NCI-H2107 (cell line): ENCODE measurements around the gene DOCK11.
"Not testable (repeated sequence)": the region's sequence is repeated elsewhere in the genome, so short reads cannot be mapped to it uniquely, and the experiment has no call there.

Experiments used
- DNase-seq: peaks from one replicate; lab custom pipeline; 2025; lab: John Stamatoyannopoulos, UW

DOCK11 gene

DNA sequence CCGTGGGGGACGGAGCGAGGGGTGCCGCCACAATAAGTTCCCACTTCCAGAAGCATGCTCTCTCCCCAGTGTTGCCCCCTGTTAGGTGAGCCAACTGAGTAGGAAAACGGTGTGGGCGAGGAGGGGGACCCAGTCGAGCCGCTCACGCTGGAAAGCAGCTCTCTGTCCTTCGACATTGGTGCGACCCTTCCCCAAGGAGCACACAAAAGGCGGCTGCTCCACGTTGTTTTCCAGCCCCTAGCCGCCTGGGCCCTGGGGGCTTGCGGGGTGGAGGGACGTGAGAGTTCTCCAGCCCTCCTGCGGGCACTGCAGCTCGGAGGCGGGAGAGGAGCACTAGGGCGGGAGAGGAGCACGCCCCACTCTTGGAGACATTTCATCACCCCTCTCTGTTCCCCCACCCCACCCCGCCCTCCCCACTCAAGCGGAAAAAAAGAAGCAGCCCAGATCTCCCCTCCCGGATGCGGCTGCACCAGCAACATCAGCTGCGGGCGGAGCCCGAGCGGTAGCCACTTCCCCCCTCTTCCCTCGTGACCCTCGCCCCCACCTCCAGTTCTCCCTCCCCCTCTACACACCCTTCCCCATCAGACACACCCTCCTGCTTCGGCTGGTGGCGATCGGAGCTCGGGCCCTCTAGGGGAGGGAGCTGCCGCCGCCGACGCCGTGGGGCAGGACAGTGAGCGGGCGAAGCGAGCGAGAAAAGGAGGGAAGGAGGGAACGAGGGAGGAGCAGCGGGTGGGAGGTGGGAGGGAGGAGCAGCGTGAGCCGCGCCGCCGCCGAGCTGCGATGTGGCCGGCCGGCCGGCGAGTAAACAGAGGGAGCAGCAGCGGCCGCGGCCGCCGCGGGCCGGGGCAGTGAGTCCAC, at the start of gene DOCK11:
Gene DOCK11 (plus strand): TSS at position 755 of the 861 bp plus-strand sequence. CDS start 157 bp downstream, outside the sequence.
- DNase-seq = peak; percentile 12

DNA sequence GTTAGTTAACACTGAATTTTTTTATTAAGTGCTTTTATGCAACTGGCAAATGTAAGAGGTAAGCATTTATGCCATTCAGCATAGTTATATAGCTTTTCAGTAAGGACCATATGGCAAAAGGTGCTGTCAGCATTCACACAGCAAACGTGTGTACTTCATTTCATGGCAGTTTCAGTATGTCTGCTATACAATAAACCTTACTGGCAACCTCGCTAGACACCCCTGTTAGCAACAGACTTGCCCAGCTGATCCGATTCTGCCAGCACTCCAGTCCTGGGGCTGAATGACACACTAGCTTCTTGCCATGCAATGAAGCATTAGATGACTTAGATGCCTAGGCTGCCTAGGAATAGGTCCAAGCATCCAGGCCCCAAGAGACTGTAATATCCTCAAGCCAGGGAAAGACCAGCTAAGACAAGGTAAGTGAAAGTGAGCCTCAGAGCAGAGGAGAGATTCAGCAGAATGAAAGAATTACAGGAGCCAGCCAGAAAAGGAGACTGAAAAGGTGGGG, 47.3 kb upstream of the DOCK11 start:
- no peak for DNase-seq

DNA sequence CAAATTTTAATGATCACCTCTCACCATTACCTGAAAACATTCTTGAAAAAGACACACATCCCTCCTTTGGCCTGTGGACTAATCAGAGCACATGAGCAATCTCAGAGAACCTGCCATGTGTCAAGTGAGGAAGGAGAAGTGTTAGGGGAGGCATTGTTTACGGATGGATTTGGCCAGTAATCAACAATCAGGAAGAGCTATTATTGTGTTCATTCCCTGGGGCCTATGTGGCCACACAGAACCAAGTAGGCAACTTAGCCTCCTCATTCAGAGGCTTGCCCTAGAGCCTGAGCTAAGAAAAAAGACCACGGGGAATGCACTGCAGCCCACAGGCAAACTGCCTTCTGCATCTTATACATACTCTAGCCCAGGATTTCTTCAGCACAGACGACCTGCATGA, 40.6 kb upstream of the DOCK11 start:
- DNase-seq = no peak

DNA sequence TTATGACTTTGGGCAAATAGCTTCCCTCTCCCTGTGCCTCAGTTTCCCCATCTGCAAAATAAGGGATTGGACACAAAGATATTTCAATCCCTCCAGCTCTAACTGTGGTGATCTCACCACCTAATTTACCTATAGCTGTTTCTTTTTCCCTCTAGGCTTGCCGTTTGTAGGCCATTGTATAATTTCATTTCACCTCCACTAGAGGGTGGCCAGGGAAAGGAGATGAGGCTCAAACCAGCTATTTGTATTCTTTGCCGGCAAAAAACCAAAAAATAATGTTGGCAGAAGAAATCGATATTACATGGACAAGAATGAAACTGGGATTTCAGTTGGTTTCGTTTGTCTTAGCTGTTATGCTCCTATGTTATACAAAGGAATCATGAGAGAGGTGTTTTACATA, 36.1 kb upstream of the DOCK11 start:
- DNase-seq = peak; percentile 9

DNA sequence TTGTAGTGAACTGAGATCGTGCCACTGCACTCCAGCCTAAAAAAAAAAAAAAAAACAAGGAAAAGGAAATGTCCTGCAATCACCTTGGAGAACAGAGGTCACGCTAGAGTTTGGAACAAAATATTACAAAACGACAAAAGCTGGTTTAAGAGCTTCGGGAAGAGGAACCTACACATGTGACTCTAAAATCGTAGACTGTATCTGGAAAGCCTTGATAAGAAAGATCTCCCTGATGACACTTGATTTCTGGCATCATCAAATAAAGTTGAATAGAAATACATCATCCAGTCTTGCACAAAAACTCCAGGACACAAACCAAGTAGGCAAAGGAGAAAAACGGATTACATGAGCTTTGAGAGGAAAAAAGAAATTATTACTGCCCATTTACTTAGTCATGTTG, 31.1 kb upstream of the DOCK11 start:
- DNase-seq = no peak

DNA sequence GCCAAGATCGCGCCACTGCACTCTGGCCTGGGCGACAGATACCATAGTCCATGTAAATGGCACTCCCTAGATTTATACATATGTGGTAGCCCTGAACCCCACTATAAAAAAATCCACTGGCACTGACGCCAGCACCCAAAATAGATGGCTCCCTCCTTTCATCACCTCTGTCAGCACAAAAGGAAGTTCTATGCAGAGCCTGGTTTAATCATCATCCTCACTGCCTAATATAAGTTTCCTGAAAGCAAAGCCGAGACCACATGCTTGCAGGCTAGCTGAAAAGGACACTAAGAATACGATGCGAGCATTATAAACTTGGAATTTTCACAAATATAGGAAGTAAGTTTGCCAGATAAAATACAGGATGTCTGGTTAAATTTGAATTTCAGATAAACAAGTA, 27.5 kb upstream of the DOCK11 start:
- DNase-seq = no peak

DNA sequence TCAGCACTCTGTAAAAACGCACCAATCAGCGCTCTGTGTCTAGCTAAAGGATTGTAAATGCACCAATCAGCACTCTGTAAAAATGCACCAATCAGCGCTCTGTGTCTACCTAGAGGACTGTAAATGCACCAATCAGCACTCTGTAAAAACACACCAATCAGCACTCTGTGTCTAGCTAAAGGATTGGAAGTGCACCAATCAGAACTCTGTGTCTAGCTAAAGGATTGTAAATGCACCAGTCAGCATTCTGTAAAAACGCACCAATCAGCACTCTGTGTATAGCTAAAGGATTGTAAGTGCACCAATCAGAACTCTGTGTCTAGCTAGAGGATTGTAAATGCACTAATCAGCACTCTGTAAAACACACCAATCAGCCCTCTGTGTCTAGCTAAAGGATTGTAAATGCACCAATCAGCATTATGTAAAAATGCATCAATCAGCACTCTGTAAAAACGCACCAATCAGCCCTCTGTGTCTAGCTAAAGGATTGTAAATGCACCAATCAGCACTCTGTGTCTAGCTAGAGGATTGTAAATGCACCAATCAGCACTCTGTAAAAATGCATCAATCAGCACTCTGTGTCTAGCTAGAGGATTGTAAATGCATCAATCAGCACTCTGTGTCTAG, 24.8 kb upstream of the DOCK11 start:
- not testable (repeated sequence) for DNase-seq

DNA sequence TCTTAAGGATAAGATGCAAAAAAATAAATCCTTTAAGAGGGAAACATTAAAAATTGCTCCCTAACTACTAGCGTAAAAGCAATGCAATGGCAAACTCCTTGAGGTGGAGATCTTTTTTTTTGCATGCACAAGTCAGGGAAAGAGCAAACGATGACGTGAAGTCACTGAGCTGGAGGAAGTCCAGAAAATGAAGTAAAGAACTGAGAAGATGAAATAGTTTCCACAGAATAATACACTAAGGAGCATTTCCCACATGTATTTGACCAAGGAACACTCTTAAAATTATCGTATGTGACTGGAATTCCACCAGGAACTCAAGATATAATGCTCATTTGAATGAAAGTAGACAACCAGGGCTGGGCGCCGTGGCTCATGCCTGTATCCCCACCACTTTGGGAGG, 21.0 kb upstream of the DOCK11 start:
- no peak for DNase-seq

DNA sequence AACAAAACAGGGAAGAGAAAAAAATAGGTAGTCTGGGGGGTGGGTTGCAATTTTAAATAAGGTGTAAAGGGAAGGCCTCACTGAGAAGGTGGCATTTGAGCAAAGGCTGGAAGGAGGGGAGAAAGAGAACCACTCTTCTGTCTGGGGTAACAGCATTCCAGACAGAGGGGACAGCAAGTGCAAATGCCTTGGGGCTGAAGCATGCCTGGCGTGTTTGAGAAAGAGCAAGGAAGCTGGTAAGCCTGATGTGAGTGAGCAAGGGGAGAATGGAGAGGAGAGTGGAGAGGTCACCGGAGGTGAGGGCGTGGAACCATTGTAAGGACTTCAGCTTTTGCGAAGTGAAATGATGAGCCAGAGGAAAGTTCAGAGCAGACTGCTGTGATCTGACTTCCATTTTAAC, 19.7 kb upstream of the DOCK11 start:
- no peak for DNase-seq

DNA sequence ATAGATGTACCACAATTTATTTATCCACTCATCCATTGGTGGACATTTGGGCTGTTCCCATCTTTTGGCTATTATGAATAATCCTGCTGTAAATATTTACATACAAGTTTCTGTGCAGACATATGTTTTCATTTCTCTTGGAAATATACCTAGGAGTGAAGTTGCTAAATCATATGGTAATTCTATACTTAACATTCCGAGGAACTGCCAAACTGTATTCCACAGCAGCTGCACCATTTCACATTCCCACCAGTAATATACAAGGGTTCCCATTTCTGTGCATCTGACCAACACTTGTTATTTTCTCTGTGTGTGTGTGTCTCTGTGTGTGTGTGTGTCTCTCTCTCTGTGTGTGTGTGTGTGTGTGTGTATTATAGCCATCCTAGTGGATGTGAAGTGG, 15.4 kb upstream of the DOCK11 start:
- no peak for DNase-seq

DNA sequence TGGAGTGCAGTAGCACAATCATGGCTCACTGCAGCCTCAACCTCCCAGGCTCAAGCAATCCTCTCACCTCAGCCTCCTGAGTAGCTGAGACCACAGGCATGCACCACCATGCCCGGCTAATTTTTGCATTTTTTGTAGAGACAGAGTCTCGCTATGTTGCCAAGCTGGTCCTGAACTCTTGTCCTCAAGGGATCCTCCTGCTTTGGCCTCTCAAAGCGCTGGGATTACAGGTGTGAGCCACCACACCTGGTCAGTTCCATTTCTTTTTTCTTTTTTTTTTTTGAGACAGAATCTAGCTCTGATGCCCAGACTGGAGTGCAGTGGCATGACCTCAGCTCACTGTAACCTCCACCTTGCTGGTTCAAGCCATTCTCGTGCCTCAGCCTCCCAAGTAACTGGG, 13.2 kb upstream of the DOCK11 start:
- not testable (repeated sequence) for DNase-seq

DNA sequence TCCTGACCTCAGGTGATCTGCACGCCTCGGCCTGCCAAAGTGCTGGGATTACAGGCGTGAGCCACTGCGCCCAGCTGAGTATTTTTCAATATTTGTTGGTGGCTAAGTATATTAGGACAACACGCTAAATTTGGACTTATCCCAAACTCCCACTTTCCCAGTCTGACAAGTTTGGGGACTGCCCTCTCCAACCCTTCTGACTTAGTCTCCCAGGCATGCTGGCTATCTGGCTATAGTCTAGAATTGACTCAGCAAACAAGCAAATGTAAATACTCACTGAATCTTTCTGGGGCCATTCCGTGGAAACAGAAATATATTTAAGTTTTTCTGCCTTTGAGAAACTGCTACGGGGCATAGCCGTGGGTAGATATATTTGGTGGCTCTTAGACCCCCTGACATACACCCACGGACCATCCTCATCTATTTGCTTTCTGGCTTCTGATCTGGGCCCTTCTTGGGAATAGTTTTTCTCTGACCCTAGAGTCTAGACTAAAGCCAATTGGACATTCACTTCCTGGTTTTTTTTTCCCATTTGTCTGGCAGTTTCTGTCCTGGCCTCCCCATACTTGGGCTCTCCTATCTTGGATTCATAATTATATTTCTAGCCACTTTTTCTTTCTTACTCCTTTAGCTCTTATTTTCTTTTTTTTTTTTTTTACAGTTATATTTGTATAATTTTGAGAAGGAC, 11.3 kb upstream of the DOCK11 start:
- DNase-seq = no peak

DNA sequence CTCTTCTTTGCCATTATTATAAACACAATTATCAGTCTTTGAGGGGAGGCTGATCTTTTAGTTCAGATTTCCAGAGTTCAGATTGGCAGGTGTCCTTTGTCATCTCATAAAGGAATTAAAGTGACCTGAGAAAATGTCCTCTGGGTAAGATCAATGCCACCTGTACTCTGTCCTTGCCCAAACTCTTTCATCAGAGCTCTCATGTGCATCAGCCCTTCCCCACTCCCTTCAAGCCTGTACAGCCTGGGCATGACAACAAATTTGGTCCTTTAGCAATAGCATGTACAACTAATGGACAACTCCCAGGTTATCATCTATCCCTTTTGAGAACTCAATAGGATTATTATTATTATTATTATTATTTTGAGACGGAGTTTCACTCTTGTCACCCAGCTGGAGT, 8.9 kb upstream of the DOCK11 start:
- not testable (repeated sequence) for DNase-seq

DNA sequence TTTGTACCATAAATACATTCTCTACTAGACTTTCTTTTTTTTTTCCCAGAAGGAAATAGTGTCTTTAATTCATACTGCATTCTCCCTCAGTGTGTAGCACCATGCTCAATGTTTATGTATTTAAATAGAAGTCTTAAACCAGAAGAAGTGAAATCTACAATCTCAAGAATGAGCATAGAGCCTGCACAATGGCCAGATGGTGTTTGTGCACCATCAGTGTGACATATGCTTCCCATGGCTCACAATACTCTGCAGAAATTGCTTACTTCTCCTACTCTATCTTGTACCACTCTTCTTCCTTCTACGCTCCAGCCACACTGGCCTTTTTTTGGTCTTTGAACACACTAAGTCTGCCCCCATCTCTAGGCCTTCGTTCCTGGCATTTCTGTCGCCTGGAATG, 2.6 kb upstream of the DOCK11 start:
- no peak for DNase-seq

DNA sequence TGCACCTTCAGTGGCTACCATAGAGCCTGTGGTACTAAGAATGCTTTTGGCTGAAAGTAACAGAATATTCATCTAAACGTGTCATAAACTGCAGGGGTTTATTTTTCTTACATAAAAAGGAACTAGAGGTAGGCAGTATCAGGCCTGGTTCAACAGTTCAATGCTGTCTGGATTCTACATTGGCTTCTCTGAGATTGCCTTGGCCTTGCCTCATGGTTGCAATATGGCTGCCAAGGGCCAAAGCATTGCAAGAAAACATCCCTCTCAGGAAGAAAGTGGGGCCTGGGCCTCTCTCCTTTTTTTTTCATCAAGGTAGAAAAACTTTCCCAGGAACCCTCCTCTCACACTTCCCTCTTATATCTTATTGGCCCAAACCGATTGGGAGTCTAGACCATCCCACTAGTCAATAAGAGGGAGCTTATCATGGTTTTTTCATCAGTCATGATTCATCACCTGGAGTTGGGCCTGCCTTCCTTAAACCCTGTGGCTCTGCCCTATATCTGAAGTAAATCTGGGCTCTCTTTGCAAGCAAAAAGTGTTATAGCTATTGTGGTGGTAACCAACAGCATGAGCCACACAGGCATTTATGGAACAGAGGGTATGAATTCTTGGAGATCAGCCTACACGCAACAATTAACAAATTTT, 1.8 kb upstream of the DOCK11 start:
- no peak for DNase-seq

DNA sequence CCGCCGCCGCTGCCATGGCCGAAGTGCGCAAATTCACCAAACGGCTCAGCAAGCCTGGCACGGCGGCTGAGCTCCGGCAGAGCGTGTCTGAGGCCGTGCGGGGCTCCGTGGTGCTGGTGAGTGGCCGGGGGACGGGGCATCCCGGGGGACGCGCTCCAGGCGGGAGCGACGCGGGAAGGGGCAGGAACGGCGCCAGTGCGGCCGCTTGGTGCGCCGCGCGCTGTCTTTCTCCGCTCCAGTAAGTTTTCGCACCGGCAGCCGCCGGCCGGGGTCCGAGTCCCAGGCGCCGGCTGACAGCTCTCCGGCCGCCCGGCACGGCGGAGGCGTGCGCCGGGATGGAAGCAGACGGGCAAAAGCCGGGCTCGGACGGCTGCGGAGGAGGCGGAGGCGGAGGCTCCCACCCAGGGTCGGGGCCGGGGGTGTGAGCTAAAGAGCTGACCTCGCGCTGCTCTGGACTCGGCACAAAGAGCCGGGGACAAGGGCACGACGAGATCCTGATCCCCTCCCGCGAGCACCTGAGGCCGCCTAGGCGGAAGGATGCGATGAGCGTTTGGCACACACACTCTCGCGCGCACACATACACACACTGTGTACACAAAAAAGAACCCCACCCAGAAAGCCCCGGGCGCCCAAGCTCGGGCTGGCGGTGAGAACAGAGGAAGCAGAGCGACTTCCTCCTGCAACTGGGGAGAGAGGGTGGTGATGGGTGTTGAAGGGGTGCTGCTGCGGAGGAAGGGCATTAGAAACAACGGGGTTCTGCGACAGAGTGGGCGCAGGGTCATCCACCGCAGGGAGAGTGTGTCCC, 545 bp downstream of the DOCK11 start:
- no peak for DNase-seq

DNA sequence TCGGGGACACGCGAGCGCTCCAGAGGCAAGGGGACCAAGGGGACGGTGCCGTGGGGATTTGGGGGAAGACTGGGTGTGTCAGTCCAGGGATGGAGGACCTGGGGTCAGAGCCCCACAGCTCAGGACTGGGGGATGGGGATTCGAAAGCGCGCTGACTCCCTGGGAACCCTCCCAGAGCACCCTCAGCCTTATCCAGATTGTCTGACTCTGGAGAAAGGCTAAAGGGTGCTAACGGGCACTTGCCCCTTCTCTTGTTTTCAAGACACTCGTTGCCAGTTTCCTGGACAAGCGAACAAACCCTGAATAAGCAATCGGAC, 1.1 kb downstream of the DOCK11 start:
- no peak for DNase-seq

DNA sequence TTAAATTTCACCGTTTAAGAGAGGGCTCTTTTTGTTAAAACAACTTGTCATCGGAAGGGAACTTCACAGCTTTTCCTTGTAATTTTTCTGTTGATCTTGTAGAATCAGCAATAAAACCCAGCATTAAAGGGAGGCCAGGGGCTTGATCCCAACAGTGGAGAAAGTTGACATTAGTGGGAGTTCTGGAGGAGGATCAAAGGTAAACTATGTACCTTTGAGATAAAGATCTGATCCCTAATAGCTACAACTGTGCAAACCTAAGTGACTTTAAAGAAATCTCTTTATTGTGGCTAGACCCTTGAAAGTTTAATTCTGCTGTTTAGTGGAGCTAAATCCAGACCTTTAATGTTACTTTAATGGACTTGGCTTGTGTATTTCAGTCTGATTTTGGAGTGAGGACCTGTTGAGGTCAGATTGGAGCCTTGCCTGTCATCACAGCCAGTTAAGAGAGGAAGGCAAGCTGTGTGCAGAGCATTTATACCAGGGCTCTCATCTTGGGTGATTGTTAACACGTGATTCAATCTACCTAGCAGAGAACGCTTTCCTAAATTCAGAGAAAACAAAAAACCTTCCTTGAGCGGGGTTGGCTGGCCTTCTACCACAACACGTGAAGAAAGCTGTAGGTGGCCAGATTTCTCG, 1.7 kb downstream of the DOCK11 start:
- no peak for DNase-seq

DNA sequence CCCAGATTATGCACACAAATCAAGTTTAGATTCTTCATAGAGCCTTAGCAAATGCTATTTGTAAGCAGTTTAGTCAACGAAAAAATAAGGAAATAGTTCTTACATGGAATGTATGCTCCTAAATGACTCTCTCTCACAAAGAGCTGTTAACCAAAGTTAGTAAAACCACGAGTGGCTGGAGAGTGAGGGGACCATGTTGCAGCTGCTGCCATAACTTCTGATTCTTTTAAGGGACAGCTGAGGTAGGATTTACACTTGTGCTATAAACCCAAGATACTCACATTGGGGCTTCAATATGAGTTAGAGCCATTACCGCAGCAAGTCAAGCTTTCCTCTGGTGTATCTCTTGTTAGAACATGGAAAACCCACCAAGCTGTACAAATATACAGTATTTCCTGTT, 2.7 kb downstream of the DOCK11 start:
- DNase-seq = no peak

DNA sequence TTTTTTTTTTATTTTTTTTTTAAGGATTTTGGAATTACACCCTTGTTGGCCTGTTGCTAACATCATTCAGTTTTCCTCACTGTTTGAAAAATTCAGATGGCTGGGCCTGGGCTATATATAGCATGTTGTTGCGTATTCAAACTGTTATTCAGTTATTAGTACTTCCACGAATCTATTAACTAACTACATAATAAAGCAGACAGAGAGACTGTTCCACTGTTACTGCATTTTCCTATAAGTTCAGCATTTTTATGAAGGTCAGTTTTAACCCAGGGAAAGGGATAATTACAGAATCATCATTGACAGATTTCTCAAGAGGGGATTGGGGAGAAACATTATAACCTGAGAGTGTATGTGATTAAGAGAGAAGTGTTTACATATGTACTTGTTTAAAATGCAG, 3.1 kb downstream of the DOCK11 start:
- DNase-seq = no peak

DNA sequence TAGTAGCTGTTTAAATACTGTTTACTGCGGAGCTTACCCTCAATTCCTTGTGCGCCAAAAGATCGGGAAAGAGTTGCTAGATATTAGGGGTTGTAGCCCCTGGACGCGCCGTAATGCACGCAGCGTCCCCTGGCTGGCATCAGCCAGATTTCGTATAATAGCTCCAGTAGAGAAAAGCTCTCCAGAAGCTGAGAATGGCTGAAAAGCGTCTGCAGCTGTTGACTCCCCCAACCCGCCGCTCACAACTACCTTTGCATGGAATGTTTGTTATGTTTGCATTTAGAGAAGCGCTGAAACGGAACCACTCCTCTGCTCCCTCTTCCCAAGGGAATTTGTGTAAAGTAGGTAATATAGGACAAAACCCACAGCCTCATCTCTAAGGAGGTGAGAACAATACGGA, 3.7 kb downstream of the DOCK11 start:
- peak; percentile 37 for DNase-seq
